GM12875 (cell line): Measurements from ENCODE around the gene ARMC12.

ENCODE experiments used
- H3K4me3 ChIP-seq: one replicate; pipeline ENCODE4 v1.5.1; 2011; ENCODE audit warnings: low read depth, low read length, control low read depth
- TF ChIP-seq, protein P1 (sequence below): IDR thresholded peaks from 2 replicates; pipeline ENCODE4 v1.5.1; 2011; ENCODE audit warnings: low read depth, mild to moderate bottlenecking, control low read depth, inconsistent platforms, low read length, moderate library complexity, borderline replicate concordance; ENCODE audit not compliant: insufficient read depth

ARMC12 gene

GRCh38 chr6:35777356-35778102 is 40.7 kb downstream of the ARMC12 start:
- TF ChIP-seq, protein P1, sequence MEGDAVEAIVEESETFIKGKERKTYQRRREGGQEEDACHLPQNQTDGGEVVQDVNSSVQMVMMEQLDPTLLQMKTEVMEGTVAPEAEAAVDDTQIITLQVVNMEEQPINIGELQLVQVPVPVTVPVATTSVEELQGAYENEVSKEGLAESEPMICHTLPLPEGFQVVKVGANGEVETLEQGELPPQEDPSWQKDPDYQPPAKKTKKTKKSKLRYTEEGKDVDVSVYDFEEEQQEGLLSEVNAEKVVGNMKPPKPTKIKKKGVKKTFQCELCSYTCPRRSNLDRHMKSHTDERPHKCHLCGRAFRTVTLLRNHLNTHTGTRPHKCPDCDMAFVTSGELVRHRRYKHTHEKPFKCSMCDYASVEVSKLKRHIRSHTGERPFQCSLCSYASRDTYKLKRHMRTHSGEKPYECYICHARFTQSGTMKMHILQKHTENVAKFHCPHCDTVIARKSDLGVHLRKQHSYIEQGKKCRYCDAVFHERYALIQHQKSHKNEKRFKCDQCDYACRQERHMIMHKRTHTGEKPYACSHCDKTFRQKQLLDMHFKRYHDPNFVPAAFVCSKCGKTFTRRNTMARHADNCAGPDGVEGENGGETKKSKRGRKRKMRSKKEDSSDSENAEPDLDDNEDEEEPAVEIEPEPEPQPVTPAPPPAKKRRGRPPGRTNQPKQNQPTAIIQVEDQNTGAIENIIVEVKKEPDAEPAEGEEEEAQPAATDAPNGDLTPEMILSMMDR: no peak
- H3K4me3 ChIP-seq: no peak overlapping the region

DNA sequence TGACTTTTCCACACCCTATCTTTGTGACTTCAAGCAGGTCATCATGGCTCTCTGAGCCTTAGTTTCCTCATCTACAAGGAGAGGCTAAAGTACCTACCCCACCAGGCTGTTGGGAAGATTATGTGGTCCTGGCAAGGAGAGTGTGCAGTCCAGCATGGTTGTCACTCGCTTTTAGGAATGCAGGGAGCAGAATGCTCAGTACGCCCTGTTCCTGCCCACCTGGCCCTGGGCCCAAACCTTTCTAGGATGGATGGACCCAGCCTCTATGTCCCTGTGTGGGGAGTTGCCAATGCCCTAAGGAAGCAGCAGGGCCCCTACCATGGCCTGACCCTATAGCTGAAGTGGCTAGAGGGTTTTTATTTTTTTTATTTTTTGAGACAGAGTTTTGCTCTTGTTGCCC is 41.6 kb downstream of the ARMC12 start:
- H3K4me3 ChIP-seq: no peak overlapping the region
- TF ChIP-seq, protein P1: no peak

GRCh38 chr6:35780719-35781118 is 43.9 kb downstream of the ARMC12 start, which contains the start of gene CLPSL1:
Gene CLPSL1 (plus strand): TSS chr6:35781019. CDS start chr6:35781111, 92 bp downstream.
- TF ChIP-seq, protein P1: no peak
- H3K4me3 ChIP-seq: no peak within 1 kb of the TSS

GRCh38 chr6:35781290-35781689 is 44.5 kb downstream of the ARMC12 start:
- H3K4me3 ChIP-seq: no peak overlapping the region
- TF ChIP-seq, protein P1: no peak

- TF ChIP-seq, protein P1: no peak
- no peak overlapping the region for H3K4me3 ChIP-seq
These were observed 45.6 kb downstream of the ARMC12 start for GRCh38 chr6:35782424-35782823.

DNA sequence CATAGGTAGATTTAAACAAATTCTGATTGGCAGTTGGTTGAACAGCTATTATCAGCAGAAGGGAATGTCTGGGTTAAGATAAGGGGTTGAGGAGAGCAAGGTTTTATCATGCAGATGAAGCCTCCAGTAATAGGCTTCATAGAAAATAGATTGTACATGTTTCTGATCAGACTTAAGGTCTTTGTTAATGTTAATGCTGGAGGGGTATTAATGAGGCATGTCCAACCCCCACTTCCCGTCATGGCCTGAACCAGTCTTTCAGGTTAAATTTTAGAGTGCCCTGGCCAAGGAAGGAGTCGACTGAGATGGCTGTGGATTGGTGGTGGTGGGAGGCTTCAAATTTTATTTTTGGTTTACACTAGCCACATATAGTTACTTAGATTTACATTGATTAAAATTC is 47.4 kb downstream of the ARMC12 start:
- H3K4me3 ChIP-seq: no peak overlapping the region
- TF ChIP-seq, protein P1: no peak

- no peak overlapping the region for H3K4me3 ChIP-seq
- TF ChIP-seq, protein P1: no peak
These were observed 49.4 kb downstream of the ARMC12 start for GRCh38 chr6:35786272-35786671.
